GM12872 (cell line): ENCODE measurements around the gene CRLF1.

Experiments used
- TF ChIP-seq, protein P1 (sequence below): IDR thresholded peaks from 3 replicates; pipeline ENCODE4 v1.5.1; 2011; ENCODE audit warnings: low read depth, mild to moderate bottlenecking, low read length, moderate library complexity; ENCODE audit not compliant: insufficient read depth

CRLF1 gene

DNA sequence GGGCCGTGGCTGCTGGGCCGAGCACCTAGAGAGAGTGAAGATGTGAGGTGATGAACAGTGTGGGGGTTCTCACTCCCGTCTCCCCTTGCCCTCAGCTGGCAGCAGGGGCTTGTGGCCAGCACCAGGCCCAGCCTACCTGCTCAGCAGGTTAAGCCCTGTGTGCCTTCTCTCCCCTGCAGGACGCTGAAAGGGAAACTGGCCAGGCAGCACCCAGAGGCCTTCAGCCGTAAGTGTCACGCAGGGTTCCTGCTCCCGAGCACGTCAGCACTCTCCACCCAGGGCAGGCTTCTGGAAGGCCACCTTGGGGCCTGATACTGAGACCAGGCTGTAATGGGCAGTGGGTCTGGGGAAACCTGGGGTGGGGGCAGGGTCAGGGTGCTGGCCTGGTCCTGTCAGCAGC is 39.6 kb downstream of the CRLF1 start:
- TF ChIP-seq, protein P1, sequence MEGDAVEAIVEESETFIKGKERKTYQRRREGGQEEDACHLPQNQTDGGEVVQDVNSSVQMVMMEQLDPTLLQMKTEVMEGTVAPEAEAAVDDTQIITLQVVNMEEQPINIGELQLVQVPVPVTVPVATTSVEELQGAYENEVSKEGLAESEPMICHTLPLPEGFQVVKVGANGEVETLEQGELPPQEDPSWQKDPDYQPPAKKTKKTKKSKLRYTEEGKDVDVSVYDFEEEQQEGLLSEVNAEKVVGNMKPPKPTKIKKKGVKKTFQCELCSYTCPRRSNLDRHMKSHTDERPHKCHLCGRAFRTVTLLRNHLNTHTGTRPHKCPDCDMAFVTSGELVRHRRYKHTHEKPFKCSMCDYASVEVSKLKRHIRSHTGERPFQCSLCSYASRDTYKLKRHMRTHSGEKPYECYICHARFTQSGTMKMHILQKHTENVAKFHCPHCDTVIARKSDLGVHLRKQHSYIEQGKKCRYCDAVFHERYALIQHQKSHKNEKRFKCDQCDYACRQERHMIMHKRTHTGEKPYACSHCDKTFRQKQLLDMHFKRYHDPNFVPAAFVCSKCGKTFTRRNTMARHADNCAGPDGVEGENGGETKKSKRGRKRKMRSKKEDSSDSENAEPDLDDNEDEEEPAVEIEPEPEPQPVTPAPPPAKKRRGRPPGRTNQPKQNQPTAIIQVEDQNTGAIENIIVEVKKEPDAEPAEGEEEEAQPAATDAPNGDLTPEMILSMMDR = no peak

DNA sequence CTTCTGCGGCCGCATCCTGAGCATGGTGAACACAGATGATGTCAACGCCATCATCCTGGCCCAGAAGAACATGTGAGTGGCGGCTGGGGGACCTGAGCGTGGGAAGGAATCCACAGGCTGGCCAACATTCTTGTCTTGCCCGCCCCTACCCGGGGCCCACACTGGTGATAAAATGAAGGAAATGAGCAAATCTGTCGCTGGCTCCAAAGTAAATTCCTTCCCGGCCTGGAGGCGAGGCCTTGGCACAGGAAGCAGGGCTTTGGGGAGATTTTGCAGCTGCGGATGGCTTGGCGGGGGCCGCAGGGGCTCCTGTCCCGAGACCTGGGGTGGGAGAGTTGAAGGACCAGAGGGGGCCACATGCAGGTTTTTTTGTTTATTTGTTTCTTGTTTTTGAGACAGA is 44.5 kb downstream of the CRLF1 start:
- TF ChIP-seq, protein P1 = no peak

DNA sequence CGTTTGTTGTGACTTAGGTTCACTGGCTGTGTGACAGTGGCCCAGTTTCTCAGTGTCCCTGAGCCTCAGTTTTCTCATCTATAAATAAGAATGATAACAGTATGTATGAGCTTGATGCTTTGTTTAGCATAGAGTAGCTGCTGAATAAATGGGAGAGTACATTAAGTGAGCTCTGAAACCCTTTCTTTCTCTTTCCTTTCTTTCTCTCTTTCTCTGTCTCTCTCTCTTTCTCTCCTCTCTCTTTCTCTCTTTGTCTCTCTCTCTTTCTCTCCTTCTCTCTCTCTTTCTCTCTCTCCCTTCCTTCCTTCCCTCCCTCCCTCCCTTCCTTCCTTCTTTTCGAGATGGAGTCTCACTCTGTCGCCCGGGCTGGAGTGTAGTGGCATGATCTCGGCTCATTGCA is 46.9 kb downstream of the CRLF1 start:
- TF ChIP-seq, protein P1 = no peak

DNA sequence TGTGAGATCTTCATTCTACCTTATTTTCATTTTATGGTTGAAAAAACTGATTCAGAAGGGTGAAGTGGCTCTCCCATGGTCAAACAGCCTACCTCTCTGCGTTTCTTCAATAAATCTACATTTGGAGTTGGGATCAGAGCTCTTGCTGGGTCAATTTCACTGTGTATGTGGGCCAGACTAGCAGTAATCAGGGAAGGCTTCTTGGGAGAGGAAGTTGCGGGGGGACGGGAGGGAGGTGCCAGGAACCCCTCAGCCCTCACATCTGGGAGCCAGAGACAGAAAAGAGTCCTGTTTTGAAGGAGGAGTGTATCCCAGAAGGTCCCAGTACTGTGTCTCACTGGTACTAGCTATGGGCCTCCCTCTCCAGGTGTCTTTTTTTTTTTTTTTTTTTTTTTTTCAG is 48.0 kb downstream of the CRLF1 start:
- TF ChIP-seq, protein P1 = no peak

DNA sequence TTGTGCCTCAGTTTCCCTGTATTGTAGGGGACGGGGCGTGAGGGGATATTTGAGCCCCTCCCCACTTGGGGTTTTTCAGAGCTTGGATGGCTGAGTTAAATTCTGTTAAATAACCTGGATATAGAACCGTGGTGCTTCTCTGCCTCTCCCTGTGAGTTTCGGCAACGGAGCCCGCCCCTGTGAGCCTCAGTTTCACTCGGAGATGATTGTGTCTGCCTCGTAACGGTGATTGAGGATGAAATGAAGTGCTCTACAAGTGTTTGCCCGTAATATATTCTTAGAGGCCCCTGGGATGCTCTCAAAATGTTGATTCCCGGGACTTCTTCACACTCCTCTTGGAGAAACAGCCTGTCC is 48.4 kb downstream of the CRLF1 start:
- TF ChIP-seq, protein P1 = no peak

- TF ChIP-seq, protein P1 = no peak
Measured at GRCh38 chr19:18557411-18558201, 49.0 kb downstream of the CRLF1 start, which contains the start of gene KXD1. TSS of gene KXD1 (plus strand) at chr19:18557870. CDS start at chr19:18562057, 4,187 bp downstream.

GRCh38 chr19:18551631-18552030 is 55.0 kb downstream of the CRLF1 start:
- TF ChIP-seq, protein P1 = no peak
